A549 (cell line): Measurements from ENCODE around the gene SMARCD1.

Source experiments
- CBX8 ChIP-seq: fragments of 200-600 bp; sonication (generic); IDR thresholded peaks from 2 replicates; pipeline ENCODE4 v1.6.1; 2016
- CHD2 ChIP-seq: fragments of 150-350 bp; IDR thresholded peaks from 2 replicates; pipeline ENCODE4 v1.6.1; 2014; ENCODE audit warnings: low read length; ENCODE audit not compliant: partially characterized antibody
- CHD4 ChIP-seq: fragments of 200-600 bp; sonication (generic); IDR thresholded peaks from 2 replicates; pipeline ENCODE4 v1.6.1; 2016; ENCODE audit warnings: antibody characterized with exemption, mild to moderate bottlenecking, borderline replicate concordance
- EP300 ChIP-seq, 2 experiments: fragments of >200 bp; sonication (Bioruptor Twin); formaldehyde crosslinking; IDR thresholded peaks; 2 replicates in 1 of 2; 3 replicates in 1 of 2; pipeline ENCODE4 v1.6.1; 2016 to 2017
- FOSL2 ChIP-seq, 2 experiments: fragments of 450-650 bp in 1 of 2; fragments of >200 bp in 1 of 2; sonication (Bioruptor Twin) in 1 of 2; formaldehyde crosslinking; IDR thresholded peaks; 2 replicates each; pipeline versions ENCODE4 v1.5.0 to v1.6.1; 2016 to 2020; ENCODE audit warnings: mild to moderate bottlenecking in 1 of 2, moderate library complexity in 1 of 2
- JUN ChIP-seq, 2 experiments: fragments of >200 bp; sonication (Bioruptor Twin); formaldehyde crosslinking; IDR thresholded peaks; 2 replicates in 1 of 2; 3 replicates in 1 of 2; pipeline ENCODE4 v1.6.1; 2016 to 2017
- JUNB ChIP-seq: fragments of >200 bp; sonication (Bioruptor Twin); formaldehyde crosslinking; IDR thresholded peaks from 2 replicates; pipeline ENCODE4 v1.6.1; 2016
- KDM1A ChIP-seq: fragments of 200-600 bp; sonication (generic); IDR thresholded peaks from 2 replicates; pipeline ENCODE4 v1.6.1; 2016; ENCODE audit warnings: low read depth, mild to moderate bottlenecking
- NFE2L2 ChIP-seq: fragments of 150-350 bp; conservative IDR thresholded peaks from 2 replicates; pipeline ENCODE4 v1.6.1; 2014; ENCODE audit warnings: low read length
- POLR2A ChIP-seq: IDR thresholded peaks from 2 replicates; pipeline ENCODE4 v1.6.1; 2012; ENCODE audit warnings: mild to moderate bottlenecking, low read length
- RARB ChIP-seq: fragments of 250-450 bp; sonication (Bioruptor Pico); IDR thresholded peaks from 2 replicates; pipeline ENCODE4 v1.8.0; 2021; ENCODE audit warnings: mild to moderate bottlenecking, moderate library complexity
- TF ChIP-seq, protein P1 (sequence below): fragments of >200 bp; sonication (Bioruptor Twin); formaldehyde crosslinking; IDR thresholded peaks from 3 replicates; pipeline ENCODE4 v1.5.1; 2016
- TF ChIP-seq, protein P2 (sequence below): IDR thresholded peaks from 2 replicates; pipeline ENCODE4 v1.6.1; 2012

DNA sequence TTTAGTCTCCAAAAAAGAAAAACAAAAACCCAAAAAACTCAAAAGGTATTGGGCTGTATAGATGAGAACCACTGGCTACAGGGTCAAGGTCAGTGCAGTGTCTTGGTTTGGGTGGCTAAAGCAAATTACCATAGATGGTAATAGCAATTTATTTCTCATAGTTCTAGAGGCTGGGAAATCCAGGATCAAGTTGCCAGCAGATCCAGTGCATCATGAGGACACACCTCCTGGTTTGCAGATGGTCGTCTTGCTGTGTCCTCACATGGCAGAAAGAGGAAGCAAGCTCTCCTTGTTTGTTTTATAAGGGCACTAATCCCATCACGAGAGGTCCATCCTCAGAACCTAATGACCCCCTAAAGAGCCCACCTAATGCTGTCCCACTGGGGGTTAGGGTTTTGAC is 38.1 kb downstream of the SMARCD1 start:
- TF ChIP-seq, protein P1, sequence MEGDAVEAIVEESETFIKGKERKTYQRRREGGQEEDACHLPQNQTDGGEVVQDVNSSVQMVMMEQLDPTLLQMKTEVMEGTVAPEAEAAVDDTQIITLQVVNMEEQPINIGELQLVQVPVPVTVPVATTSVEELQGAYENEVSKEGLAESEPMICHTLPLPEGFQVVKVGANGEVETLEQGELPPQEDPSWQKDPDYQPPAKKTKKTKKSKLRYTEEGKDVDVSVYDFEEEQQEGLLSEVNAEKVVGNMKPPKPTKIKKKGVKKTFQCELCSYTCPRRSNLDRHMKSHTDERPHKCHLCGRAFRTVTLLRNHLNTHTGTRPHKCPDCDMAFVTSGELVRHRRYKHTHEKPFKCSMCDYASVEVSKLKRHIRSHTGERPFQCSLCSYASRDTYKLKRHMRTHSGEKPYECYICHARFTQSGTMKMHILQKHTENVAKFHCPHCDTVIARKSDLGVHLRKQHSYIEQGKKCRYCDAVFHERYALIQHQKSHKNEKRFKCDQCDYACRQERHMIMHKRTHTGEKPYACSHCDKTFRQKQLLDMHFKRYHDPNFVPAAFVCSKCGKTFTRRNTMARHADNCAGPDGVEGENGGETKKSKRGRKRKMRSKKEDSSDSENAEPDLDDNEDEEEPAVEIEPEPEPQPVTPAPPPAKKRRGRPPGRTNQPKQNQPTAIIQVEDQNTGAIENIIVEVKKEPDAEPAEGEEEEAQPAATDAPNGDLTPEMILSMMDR: no peak
- TF ChIP-seq FOSL2 (IDR thresholded peaks at IDR 0.05) (no peak), FOSL2 (CRISPR knock-in tag; IDR thresholded peaks at IDR 0.05) (no peak), CBX8 (no peak), NFE2L2 (no peak), KDM1A (no peak), CHD2 (no peak), EP300 (IDR thresholded peaks at IDR 0.05) (no peak), RARB (CRISPR knock-in tag) (no peak), JUN (IDR thresholded peaks at IDR 0.05) (no peak), CHD4 (no peak), JUNB (no peak), POLR2A (no peak)
- TF ChIP-seq, protein P2, sequence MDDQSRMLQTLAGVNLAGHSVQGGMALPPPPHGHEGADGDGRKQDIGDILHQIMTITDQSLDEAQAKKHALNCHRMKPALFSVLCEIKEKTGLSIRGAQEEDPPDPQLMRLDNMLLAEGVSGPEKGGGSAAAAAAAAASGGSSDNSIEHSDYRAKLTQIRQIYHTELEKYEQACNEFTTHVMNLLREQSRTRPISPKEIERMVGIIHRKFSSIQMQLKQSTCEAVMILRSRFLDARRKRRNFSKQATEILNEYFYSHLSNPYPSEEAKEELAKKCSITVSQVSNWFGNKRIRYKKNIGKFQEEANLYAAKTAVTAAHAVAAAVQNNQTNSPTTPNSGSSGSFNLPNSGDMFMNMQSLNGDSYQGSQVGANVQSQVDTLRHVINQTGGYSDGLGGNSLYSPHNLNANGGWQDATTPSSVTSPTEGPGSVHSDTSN: no peak
